GM18907 (cell line): ENCODE measurements around the gene VWCE.
"Not testable (repeated sequence)": the region's sequence is repeated elsewhere in the genome, so short reads cannot be mapped to it uniquely, and the experiment has no call there.

Source experiments
- ATAC-seq: cut with Tn5 transposase; IDR thresholded peaks from one replicate; pipeline ENCODE4 v1.9.1; 2021; ENCODE audit warnings: mild to moderate bottlenecking, moderate library complexity; ENCODE audit not compliant: unreplicated experiment

The VWCE gene

DNA sequence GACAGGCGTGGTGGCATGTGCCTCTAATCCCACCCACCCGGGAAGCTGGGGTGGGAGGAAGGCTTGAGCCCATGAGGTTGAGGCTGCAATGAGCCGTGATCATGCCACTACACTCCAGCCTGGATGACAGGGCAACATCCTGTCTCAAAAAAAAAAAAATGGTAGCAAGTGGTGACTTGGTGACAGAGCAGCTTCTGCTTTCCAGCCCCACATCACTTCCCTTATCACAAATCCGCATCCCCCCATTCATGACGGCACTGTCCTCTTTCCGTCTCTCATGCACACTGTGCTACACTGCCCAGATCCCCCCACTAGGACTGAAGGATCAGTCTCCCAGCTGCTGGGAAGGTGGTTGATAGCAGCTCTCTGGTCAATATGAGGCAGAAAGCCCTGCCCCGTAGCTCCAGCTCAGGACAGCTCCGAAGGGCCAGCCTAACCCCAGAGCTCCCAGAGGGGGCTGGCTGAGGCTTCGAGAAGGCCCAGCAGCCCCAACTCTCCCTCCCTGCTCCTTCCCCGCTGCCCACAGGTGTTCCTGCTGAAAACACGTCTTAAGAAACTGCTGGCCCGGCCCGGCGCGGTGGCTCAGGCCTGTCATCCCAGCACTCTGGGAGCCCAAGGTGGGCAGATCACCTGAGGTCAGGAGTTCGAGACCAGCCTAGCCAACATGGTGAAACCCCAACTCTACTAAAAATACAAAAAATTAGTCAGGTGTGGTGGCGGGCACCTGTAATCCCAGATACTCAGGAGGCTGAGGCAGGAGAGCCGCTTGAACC is 38.2 kb downstream of the VWCE start:
- no peak for ATAC-seq

DNA sequence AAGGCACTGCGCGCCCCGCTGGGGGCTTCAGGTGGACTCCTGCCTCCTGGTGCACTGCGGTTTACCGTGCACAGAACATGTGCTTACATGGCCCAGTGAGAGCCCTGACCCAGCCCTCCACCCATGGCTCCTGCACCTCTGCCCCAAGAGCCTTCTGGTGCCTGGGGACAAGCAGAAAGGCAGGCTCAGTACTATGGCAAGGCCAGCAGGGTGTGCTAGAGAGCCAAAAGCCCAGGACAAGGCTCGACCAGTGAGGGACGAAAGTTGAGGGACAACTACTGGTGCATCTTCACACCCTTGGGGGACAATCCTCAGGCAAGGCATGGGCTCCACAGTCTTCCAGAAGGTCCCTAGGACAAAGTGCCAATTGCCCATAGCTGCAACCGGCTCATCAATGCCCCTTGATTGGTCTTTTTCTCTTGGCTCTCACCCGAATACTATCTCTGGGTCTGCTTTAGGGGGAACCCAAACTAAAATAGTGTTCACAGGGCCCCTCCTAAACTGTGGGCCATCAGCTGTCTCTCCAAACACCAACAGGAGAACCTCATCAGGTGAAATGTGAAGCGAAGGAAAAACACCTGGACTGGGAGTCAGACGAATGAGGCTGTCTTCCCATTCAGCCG is 40.6 kb downstream of the VWCE start:
- no peak for ATAC-seq

DNA sequence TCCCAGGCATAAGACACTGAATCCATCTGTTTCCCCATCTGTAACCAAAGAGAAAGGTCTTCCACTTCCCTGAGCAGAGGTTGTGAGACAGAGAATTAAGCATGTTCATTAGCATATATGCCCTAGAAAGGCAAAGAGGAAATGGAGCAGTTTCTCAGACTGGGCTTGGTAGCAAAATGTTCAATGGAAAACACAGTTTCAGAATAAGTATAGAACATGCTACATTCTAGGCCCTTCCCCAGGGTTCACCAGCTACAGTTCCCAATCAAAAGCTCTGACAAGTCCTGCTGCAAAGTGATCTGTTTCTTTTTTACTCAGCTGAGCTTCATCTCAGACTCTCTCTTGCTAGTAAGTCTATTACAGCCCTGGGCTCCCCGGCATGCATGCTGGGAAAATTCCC is 42.8 kb downstream of the VWCE start:
- not testable (repeated sequence) for ATAC-seq

DNA sequence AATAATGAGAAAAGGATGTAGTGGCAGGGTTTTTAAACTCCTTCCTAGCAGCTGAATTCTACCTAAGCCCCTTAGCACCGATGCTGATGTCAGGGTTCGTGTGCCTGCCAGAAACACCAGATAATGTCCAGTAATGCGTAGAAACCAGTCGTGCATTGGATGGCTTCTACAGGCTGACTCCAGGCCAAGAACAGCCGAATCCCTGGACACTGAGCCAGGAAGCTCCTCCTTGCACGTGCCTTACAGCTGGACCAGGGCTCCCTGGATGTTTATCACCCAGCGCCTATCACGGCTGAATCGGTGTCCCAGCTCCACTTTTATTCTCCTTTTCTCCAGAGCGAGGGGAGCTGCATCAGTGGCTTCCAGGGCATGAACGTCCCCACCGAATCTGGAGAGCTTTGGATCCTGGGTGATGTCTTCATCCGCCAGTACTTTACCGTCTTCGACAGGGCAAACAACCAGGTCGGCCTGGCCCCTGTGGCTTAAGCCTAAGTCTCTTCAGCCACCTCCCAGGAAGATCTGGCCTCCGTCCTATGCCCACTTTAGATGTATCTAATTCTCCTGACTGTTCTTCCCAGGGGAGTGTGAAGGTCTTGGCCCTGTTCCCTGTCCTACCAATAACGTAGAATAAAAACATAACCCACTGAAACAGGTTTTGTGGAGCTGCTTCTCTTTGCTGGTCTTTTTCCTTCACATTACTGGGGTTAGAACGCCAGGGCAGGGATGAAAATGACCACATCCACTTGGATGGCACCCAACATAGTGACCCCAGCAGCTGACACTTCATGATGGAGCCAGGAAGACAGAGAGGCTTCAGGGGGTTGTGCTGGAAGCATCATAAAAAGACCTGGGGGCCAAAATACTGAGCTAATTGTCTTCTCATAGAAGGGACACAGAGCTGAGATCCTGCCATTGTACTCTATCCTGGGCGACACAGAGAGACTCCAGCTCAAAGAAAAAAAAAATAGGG is 44.0 kb downstream of the VWCE start:
- not testable (repeated sequence) for ATAC-seq

DNA sequence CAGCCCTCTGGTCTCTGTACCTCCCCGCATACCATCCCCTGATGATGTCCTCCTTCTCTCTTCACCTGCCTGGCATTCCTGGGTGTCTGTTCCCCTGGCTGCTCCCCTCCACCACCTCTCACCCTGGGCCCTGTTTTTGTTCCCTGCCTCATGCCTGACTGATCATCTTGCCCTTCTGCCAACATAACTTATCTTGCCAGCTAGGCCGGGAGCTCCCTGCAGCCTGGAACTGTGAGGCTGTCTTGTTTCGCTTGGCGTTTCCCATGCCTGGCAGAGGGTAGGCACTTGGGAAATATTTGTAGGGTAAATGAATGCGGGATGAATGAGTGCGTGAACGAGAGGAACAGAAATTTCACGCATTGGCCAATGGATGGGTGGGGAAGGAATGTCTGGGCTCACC is 45.9 kb downstream of the VWCE start:
- not testable (repeated sequence) for ATAC-seq

DNA sequence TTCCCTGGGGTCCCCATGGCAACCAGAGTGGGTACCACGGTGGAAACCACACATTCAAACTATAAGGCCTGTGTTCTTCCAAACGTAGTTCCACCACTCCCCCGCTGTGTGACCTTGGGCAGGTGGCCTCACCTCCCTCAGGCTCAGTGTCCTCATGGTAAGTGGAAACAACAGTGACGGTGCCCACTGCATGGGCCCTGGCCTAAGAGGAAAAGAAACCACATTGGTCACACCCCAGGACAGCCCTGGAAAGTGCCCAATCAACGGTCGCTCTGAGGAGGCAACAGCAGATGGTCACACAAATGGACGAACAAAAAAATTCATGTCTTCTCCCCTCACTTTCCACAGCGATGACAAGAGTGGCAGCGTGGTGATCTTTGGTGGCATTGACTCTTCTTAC is 47.0 kb downstream of the VWCE start:
- ATAC-seq, result not testable (repeated sequence)

DNA sequence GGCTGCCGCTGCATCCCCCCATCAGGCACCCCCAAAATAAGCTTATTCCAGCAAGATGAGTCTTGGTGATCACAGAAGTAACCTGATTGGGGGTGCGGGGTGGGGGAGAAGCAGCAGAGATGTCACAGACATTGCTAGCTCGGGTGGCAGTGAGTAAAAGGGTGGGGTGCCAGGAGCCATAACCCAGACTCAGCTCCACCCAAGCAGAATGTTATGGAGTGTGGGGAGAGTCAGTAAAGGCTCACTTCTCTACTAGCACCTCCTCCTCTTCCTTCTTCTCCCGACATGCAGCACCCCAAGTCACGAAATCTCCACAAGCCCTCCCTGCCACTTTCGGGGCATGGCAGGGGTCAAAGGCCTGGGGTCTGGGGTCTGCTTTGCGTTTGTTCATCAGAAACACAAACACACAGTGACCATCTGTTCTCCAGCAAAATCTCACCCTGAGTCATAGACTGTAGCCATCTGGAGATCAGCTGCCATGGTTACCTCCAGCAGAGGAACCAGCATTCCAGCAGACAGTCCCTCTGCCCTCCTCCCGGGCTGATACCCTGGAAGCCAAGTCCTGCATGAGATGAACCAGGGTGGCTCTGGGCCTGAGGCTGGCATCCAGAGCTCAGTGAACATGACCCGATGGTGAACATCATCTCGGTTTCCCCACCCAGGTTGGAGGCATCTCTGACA is 49.7 kb downstream of the VWCE start:
- not testable (repeated sequence) for ATAC-seq

DNA sequence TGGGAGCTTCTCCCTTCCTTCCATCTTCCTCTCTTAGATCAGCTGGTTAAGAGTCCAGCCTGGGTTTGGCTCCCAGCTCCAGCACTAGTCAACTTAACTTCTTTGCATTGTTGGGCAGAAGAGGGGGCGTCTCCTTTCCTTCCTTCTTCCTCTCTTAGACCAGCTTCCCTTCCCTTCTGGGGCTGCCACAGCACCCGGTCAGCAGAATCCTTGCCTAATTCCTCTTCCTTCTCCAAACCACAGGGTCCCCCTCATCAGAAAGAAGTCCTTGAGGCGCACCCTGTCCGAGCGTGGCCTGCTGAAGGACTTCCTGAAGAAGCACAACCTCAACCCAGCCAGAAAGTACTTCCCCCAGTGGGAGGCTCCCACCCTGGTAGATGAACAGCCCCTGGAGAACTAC is 53.6 kb downstream of the VWCE start:
- not testable (repeated sequence) for ATAC-seq

DNA sequence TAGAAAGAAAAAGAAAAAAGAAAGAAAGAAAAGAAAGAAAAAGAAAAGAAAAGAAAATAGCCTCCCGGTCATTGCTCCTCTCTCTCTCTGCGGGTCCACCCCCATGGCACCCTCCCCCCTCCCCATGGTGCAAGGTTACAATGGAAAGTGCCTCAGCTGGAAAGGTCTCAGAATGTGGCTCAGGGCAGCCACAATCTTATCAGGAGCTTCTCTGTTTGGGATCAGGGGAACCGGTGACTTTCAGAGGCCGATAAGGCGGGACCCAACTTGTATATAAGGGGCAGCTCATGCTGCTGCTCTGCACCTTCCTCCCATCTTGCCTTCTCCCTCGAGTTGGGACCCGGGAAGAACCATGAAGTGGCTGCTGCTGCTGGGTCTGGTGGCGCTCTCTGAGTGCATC is 54.2 kb downstream of the VWCE start, which contains the start of gene PGA5:
PGA5 (plus strand) TSS at position 301 of the 400 bp plus-strand sequence; CDS start at position 353, 52 bp downstream.
- not testable (repeated sequence) for ATAC-seq

DNA sequence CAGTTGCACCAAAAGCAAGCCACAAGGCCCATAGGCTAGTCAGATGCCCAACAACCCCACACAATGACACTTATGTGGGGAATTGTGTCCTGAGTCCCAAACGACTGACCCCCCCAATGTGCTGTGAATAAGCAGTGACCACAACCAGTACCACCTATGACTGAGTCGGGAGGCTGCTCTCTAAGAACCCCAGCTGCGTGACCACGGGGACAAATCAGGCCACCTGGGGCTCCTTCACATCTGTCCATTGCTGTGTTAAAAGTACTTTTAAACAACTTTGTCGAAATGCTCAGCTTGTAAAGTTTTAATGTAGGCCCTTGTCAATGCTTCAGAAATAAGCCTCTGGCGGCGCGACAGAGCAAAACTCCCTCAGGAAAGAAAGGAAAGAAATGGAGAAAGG is 54.8 kb downstream of the VWCE start:
- ATAC-seq, result not testable (repeated sequence)

DNA sequence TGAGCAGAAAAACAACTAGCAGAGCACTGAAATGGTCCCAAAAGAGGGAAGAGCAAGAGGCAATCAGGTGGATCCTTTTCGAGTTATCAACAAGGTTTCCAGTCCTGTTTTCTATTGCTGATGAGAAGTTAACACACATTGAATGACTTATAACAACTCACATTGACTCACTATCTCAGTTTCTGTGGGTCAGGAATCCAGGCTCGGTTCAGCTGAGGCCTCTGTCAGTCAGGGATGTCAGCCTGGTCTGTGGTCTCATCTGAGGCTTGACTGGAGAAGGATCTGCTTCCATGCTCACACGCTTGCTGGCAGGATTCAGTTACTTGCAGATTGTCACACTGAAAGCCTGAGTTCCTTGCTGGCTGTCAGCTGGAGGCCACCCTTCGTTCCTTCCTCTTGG is 58.0 kb downstream of the VWCE start:
- not testable (repeated sequence) for ATAC-seq

DNA sequence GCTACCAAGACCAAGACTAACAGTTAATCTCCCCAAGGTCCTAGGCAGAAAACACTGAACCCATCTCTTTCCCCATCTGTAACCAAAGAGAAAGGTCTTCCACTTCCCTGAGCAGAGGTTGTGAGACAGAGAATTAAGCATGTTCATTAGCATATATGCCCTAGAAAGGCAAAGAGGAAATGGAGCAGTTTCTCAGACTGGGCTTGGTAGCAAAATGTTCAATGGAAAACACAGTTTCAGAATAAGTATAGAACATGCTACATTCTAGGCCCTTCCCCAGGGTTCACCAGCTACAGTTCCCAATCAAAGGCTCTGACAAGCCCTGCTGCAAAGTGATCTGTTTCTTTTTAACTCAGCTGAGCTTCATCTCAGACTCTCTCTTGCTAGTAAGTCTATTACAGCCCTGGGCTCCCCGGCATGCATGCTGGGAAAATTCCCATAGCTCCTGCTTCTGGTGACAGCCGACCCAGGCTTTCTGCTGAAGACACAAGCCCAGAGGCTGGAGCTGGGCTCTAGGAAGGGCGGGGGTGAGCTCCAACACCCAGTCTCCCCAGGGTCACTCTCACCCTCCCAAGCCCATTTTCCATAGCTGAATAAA is 62.5 kb downstream of the VWCE start:
- not testable (repeated sequence) for ATAC-seq

DNA sequence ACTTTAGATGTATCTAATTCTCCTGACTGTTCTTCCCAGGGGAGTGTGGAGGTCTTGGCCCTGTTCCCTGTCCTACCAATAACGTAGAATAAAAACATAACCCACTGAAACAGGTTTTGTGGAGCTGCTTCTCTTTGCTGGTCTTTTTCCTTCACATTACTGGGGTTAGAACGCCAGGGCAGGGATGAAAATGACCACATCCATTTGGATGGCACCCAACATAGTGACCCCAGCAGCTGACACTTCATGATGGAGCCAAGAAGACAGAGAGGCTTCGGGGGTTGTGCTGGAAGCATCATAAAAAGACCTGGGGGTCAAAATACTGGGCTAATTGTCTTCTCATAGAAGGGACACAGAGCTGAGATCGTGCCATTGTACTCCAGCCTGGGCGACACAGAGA is 63.5 kb downstream of the VWCE start:
- ATAC-seq, result not testable (repeated sequence)

DNA sequence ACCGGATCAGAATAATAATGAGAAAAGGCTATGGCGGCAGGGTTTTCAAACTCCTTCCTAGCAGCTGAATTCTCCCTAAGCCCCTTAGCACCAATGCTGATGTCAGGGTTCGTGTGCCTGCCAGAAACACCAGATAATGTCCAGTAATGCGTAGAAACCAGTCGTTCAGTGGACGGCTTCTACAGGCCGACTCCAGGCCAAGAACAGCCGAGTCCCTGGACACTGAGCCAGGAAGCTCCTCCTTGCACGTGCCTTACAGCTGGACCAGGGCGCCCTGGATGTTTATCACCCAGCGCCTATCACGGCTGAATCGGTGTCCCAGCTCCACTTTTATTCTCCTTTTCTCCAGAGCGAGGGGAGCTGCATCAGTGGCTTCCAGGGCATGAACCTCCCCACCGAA is 64.1 kb downstream of the VWCE start:
- not testable (repeated sequence) for ATAC-seq

DNA sequence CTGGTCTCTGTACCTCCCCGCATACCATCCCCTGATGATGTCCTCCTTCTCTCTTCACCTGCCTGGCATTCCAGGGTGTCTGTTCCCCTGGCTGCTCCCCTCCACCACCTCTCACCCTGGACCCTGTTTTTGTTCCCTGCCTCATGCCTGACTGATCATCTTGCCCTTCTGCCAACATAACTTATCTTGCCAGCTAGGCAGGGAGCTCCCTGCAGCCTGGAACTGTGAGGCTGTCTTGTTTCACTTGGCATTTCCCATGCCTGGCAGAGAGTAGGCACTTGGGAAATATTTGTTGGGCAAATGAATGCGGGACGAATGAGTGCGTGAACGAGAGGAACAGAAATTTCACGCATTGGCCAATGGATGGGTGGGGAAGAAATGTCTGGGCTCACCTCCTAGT is 65.7 kb downstream of the VWCE start:
- ATAC-seq, result not testable (repeated sequence)

DNA sequence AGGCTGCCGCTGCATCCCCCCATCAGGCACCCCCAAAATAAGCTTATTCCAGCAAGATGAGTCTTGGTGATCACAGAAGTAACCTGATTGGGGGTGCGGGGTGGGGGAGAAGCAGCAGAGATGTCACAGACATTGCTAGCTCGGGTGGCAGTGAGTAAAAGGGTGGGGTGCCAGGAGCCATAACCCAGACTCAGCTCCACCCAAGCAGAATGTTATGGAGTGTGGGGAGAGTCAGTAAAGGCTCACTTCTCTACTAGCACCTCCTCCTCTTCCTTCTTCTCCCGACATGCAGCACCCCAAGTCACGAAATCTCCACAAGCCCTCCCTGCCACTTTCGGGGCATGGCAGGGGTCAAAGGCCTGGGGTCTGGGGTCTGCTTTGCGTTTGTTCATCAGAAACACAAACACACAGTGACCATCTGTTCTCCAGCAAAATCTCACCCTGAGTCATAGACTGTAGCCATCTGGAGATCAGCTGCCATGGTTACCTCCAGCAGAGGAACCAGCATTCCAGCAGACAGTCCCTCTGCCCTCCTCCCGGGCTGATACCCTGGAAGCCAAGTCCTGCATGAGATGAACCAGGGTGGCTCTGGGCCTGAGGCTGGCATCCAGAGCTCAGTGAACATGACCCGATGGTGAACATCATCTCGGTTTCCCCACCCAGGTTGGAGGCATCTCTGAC is 68.5 kb downstream of the VWCE start:
- ATAC-seq, result not testable (repeated sequence)

DNA sequence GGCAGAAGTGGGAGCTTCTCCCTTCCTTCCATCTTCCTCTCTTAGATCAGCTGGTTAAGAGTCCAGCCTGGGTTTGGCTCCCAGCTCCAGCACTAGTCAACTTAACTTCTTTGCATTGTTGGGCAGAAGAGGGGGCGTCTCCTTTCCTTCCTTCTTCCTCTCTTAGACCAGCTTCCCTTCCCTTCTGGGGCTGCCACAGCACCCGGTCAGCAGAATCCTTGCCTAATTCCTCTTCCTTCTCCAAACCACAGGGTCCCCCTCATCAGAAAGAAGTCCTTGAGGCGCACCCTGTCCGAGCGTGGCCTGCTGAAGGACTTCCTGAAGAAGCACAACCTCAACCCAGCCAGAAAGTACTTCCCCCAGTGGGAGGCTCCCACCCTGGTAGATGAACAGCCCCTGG is 72.4 kb downstream of the VWCE start:
- ATAC-seq, result not testable (repeated sequence)

DNA sequence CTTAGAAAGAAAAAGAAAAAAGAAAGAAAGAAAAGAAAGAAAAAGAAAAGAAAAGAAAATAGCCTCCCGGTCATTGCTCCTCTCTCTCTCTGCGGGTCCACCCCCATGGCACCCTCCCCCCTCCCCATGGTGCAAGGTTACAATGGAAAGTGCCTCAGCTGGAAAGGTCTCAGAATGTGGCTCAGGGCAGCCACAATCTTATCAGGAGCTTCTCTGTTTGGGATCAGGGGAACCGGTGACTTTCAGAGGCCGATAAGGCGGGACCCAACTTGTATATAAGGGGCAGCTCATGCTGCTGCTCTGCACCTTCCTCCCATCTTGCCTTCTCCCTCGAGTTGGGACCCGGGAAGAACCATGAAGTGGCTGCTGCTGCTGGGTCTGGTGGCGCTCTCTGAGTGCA is 73.1 kb downstream of the VWCE start, which contains the start of gene PGA4:
PGA4 (plus strand) TSS at position 301 of the 400 bp plus-strand sequence; CDS start at position 355, 54 bp downstream.
- not testable (repeated sequence) for ATAC-seq

DNA sequence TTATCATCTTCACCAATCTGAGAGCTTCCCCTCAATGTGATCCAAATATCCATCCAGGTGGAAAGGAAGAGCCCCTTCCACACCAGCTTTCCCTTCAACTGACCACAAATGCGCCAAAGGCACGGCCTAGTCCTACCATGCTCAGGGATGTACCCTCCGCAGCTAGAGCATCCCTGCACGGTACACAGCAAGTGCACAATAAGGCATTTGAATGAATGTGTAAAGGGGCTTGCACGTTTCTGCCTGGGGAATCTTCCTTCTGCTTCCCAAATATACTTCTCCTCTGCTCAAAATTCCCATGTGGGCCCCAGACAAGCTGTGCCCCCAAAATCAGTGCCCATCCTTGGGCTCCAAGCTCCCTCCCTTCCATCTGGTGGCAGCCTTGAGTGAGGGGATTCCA is 76.1 kb downstream of the VWCE start:
- not testable (repeated sequence) for ATAC-seq
